Right ventricle myocardium inferior (tissue), 1 donor: ENCODE measurements around the gene NRARP. TPM values are rescaled to one million over a fixed set of nuclear protein-coding genes. Genes with fewer than 3 reads are reported as not detected.

Source experiments
- ATAC-seq: fragments of 200-7000 bp; cut with Tn5 transposase; one replicate; pipeline ENCODE4 v1.9.1; 2020; ENCODE audit warnings: mild to moderate bottlenecking, moderate library complexity
- DNase-seq: peaks from one replicate; pipeline ENCODE4 v3.0.0; 2021; ENCODE audit errors: missing footprints
- intact Hi-C: fragments of 100-400 bp; cut with DNase I; formaldehyde crosslinking; loops from one replicate; pipeline ENCODE4 v1.11.0; 2022
- total RNA-seq: library from RNA; stranded (reverse); fragmentation: NEBNext Ultra II Directional; extraction: Animal tissue kit (Norgen Biotek cat#: 25700); gene quantifications from one replicate; pipeline ENCODE4 v1.2.1, GENCODE V29; 2021
- donor health status: DM: no; HTN: yes; CAD: no; lungs with severe emphysema.

Gene NRARP
- total RNA-seq, 1 donor from 2014 or later, result 4.7 TPM

DNA sequence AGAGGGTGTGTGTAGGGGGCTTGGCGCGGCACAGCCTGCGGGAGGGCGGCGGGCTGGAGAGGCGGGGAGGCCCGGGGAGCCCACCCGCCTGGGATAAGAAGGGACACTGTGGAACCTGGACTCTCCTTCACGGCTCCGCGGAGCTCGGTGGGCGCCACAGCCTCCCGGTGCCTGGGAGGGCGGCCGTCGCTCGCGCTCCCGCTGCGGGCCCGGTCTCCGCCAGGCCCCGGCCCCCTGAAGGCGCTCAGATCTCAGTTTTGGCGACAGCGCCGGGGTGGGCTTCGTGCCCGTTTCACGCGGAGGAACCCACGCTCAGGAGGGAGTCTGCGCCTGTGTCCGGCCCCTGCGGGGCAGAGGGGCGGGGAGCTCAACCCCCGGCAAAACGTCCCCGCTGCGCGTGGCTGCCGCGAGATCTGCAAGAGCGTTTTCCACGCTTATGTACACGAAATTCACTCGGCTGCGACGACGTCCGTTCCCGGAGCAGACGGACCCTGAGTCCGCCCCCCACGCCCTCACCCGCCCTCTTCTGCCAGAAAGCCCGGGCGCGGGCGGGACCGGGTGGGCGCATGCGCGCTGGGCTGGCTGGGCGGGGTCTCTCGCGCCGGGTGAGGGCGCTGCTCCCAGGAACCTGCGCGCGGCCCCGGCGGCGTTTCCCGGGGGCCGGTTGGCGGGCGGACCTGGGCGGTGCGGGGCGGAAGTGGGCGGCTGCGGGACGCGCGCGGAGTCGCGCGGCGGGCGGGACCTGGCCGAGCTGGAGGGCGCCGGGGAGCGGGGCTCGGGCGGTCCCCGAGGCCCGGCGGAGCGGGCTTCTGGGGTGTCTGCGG lies 47.2 kb downstream of the NRARP start, which contains the start of gene NELFB:
Gene NELFB (plus strand): TSS at position 704 of the 824 bp plus-strand sequence.
- ATAC-seq (peak; percentile 86), DNase-seq (peak; percentile 97)
- intact Hi-C loops, result no loop called here

DNA sequence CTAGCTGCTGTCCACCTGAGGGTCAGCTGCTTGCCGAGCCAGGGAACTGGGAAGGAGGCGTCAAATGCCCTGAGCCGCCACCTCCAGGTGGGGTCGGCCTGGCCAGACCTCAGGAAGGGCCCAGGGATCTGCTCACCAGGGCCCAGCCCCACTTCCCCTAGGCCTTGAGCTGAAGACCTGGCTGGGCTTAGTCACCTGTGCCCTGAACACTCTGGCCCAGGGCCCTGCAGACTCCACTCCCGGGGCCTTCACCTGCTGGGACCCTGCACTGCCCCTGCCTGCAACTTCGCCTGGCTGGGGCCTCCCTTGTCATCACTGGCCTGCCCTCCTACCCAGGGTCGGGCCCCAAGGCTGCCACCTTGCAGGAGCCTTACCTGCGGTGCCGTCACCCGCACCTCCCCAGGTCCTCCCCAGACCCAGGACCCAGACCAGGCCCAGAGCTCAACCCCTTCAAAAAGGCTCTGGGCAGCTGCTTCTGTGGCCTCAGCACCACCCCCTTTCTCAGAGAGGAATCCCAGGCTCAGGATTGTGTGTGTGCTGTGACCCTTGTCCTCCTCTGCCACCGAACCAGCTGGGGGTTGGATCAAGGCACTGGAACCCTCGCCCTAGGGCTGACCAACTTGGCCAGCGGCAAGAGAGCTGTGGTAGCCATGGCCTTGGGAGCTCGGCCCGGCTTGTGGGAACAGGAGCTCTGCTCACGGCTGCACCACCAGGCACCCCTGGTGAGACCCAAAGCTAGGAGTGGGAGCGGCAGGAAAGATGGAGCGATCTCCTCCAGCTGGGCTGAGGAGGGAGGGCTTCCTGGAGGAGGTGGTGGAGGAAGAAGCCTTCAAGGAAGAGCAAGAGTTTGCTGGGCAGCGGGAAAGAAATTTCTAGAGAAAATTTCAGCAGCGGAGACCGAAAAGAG lies 48.1 kb downstream of the NRARP start:
- intact Hi-C loops, result no loop called here
- DNase-seq (no peak), ATAC-seq (no peak)

GRCh38 chr9:137252555-137253506 lies 49.2 kb downstream of the NRARP start:
- intact Hi-C loops, result no loop called here
- ATAC-seq (no peak), DNase-seq (no peak)

DNA sequence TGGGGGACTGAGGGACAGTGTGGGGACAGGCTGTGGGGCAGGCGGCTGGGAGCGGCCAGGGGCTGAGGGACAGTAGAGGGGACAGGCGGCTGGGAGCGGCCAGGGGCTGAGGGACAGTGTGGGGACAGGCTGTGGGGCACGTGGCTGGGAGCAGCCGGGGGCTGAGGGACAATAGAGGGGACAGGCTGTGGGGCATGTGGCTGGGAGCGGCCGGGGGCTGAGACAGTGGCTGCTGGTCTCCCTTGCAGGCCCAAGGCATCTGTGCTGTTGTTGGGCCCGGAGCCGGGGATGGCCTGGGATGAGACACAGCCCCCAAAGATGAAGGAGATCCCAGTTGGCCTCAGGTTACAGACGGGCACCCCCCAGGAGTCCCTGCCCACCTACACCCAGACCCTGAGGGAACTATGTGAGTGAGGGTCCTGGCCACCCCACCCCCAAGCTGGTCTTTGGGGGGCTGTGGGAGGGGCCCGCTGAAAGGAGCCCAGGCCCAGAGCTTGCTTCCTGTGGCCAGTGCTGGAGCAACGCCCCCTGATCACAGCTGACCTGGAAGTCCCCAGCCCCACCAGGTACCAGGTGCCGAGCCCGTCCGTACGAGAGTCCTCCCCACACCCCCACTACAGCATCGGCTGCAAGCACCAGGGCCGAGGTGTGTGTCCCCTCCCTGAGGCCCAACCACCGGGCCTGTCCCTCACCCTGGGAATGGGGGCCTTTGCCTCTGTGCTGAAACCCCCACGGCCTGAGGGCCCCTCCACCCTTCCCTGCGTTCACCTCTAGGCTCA lies 50.4 kb downstream of the NRARP start:
- ATAC-seq, result no peak
- DNase-seq, result no peak
- intact Hi-C loops, result no loop called here

- no peak for DNase-seq
- ATAC-seq, result no peak
- intact Hi-C loops, result no loop called here
These were observed 50.9 kb downstream of the NRARP start, which contains the start of gene STPG3 for GRCh38 chr9:137251194-137251461. Gene STPG3, plus strand, starts transcription at chr9:137251286. Its CDS starts 1 bp downstream, at chr9:137251287.

DNA sequence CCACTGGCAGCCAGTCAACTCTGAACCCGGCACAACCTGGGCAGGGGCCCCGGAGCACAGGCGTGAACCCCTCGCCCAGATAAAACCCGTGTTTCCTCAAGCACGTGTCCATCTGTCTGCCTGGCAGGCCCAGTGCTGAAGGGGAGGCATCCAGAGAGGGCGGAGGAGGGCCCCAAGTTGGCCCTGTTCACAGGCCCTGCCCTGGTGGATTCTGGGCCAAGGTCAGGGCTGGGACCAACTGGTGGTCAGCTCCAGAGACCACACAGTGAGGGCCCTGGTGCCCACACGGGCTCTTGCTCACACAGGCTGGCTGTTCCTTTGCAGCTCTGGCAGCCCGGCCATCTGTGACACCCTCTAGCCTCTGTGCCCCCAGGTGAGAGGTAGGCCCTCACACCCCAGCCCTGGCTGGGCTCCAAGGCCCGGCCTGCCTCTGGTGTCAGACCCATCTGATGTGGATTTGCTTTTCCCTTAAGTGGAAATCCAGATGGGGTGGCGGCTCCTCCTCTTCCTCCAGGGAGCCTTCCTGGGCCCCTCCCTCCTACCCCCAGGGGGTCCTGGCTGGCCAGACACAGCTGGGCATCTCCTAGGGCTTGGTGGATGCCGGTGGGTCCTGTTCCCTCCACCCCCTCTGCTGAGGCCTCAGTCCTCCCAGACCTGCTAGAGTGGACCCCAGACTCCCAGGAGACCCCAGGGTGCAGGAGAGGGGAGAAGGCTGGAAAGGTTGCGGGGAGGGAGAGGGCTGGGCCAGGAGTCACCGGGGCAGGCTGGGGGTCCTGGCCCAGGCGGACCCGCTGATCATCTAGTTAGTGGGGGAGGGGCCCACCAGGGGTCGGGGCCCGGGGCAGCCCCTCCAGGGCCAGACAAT lies 51.5 kb downstream of the NRARP start:
- intact Hi-C loops, result no loop called here
- peak; percentile 43 for ATAC-seq
- DNase-seq, result no peak

Other genes with a start within 250 kb of the NRARP start
- 2.7 TPM for gene ENTPD2, start 248.2 kb downstream of the NRARP start, total RNA-seq
- 0.22 TPM for gene SAPCD2, start 231.7 kb downstream of the NRARP start, total RNA-seq
- 13.6 TPM for gene UAP1L1, start 224.8 kb downstream of the NRARP start, total RNA-seq
- 20.4 TPM for gene MAN1B1, start 215.3 kb downstream of the NRARP start, total RNA-seq
- 143 TPM for gene DPP7, start 187.5 kb downstream of the NRARP start, total RNA-seq
- gene GRIN1, start 163.1 kb downstream of the NRARP start, total RNA-seq, result not detected
- gene LRRC26, start 132.2 kb downstream of the NRARP start, total RNA-seq, result not detected
- not detected for gene TMEM210, start 130.2 kb downstream of the NRARP start, total RNA-seq
- gene ANAPC2, start 113.7 kb downstream of the NRARP start, total RNA-seq, result 35.0 TPM
- gene SSNA1, start 113.6 kb downstream of the NRARP start, total RNA-seq, result 70.7 TPM
- gene TPRN, start 101.5 kb downstream of the NRARP start, total RNA-seq, result 27.9 TPM
- gene TMEM203, start 96.6 kb downstream of the NRARP start, total RNA-seq, result 44.6 TPM
- 5.9 TPM for gene NDOR1, start 96.6 kb downstream of the NRARP start, total RNA-seq
- 26.0 TPM for gene RNF208, start 80.0 kb downstream of the NRARP start, total RNA-seq
- gene CYSRT1, start 77.1 kb downstream of the NRARP start, total RNA-seq, result not detected
- gene RNF224, start 74.8 kb downstream of the NRARP start, total RNA-seq, result not detected
- gene SLC34A3, start 71.4 kb downstream of the NRARP start, total RNA-seq, result not detected
- gene TUBB4B, start 61.0 kb downstream of the NRARP start, total RNA-seq, result 620 TPM
- gene STPG3, start 51.0 kb downstream of the NRARP start, total RNA-seq, result 1.4 TPM
- 37.9 TPM for gene NELFB, start 46.9 kb downstream of the NRARP start, total RNA-seq
- gene TOR4A, start 24.5 kb downstream of the NRARP start, total RNA-seq, result 16.5 TPM
- 6.8 TPM for gene EXD3, start 120.9 kb upstream of the NRARP start, total RNA-seq
- 2.2 TPM for gene NOXA1, start 121.1 kb upstream of the NRARP start, total RNA-seq
- not detected for gene ENTPD8, start 139.1 kb upstream of the NRARP start, total RNA-seq
- 11.5 TPM for gene NSMF, start 157.1 kb upstream of the NRARP start, total RNA-seq
- gene PNPLA7, start 248.1 kb upstream of the NRARP start, total RNA-seq, result 9.8 TPM
- gene MRPL41, start 249.6 kb upstream of the NRARP start, total RNA-seq, result 244 TPM